Skeletal muscle tissue (tissue), 4 donors: ENCODE measurements around the gene CENPT. TPM values are rescaled to one million over a fixed set of nuclear protein-coding genes. Genes with fewer than 3 reads are reported as not detected.
A peak's percentile ranks its signal among the peaks of the same experiment; 100 is the strongest.

Experiments used
- H3K27ac ChIP-seq: one replicate; pipeline ENCODE4 v1.7.0; 2013; ENCODE audit warnings: mild to moderate bottlenecking, low read depth, low read length, inconsistent platforms
- H3K27me3 ChIP-seq, 3 donors: one replicate each; pipeline ENCODE4 v1.7.0; 2013; ENCODE audit warnings: low read length in 3 of 3; ENCODE audit not compliant: control insufficient read depth in 3 of 3, insufficient read depth in 3 of 3
- H3K36me3 ChIP-seq, 3 donors: one replicate each; pipeline ENCODE4 v1.7.0; 2013; ENCODE audit warnings: low read length in 3 of 3; ENCODE audit not compliant: control insufficient read depth in 3 of 3, insufficient read depth in 3 of 3
- H3K4me1 ChIP-seq, 3 donors: one replicate each; pipeline ENCODE4 v1.7.0; 2013; ENCODE audit warnings: low read length in 3 of 3, mild to moderate bottlenecking in 3 of 3; ENCODE audit not compliant: control insufficient read depth in 3 of 3, insufficient read depth in 3 of 3
- H3K4me3 ChIP-seq, 3 donors: one replicate each; pipeline ENCODE4 v1.7.0; 2013; ENCODE audit warnings: low read length in 3 of 3
- H3K9ac ChIP-seq, 3 donors: one replicate each; pipeline ENCODE4 v1.7.0; 2013; ENCODE audit warnings: low read length in 3 of 3, mild to moderate bottlenecking in 3 of 3, moderate library complexity in 2 of 3, low read depth in 1 of 3
- H3K9me3 ChIP-seq, 3 donors: one replicate each; pipeline ENCODE4 v1.7.0; 2013; ENCODE audit warnings: low read length in 3 of 3; ENCODE audit not compliant: control insufficient read depth in 3 of 3
- total RNA-seq: library from RNA; depleted of rRNA; stranded (reverse); fragments of >200 nt; gene quantifications from one replicate; pipeline ENCODE4 v1.2.3, GENCODE V29; 2014
- donor health status: Osteomylitis.

CENPT gene
- total RNA-seq, 1 donor from 2014 or later = 14.6 TPM

DNA sequence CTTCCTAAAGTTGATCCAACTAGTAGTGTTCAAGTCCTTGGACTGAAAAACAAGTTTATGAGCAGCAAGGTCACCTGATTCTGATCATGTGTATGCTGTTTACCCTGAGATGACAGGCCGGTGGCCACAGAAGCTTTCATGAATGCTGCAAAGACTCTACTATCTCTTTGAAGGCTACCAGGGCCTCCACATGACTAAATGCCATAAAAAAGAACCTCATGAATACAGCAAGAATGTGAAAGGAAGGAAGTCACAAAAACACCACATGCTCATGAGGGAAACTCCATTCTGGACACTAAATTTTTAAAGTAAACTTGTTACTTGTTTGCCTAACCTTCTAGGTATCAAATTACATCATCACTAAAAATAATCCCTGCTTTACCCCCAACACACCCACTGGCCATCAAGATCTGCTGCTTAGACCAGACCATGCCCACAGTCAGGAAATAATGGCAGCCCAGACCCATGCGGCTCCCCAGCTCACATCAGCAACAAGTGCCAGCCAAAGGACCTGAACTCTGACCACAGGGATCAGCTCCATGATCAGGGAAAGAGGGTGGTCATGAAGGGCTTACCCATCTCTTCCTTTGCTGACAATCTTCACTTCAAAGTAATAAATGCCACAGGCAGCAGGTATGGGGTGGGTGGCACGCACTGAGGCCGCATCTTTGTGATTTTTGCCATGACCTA is 42.5 kb downstream of the CENPT start:
- Histone ChIP-seq H3K27me3 (no peaks in the 10 kb centered on the region), H3K4me3 (peak overlapping the region; percentile 84 to 99 (median 97)), H3K9ac (peak overlapping the region; percentile 97 to 100 (median 99)), H3K4me1 (peaks cover 33 to 53% (median 34%) of the 10 kb centered on the region in 3 donors), H3K27ac (peak overlapping the region; percentile 96), H3K9me3 (no peaks in the 10 kb centered on the region), H3K36me3 (peaks cover 9 to 23% (median 20%) of the 10 kb centered on the region in 3 donors)

DNA sequence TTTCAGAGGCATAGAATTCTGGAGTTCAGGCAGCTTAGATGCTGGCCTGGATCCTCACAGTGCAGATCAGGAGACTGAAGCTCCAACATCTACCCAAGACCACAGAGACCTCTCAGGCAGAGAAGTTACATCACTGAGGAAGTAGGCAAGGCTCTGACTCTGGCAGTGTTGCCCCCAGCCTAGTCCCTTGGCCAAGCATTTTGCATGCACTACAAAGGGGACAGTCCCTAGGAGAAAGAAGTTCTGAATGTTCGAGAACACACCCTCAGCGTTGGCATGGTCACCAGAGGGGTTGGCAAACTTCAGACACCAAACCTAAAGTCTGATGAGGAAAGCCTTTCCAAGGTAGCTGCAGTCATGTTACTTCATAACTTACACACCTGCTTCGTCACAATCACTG is 43.6 kb downstream of the CENPT start:
- Histone ChIP-seq H3K4me1 (peaks cover 39 to 60% (median 41%) of the 10 kb centered on the region in 3 donors), H3K9me3 (no peaks in the 10 kb centered on the region), H3K4me3 (no peak overlapping the region), H3K9ac (no peak overlapping the region), H3K36me3 (peaks cover 9 to 23% (median 20%) of the 10 kb centered on the region in 3 donors), H3K27ac (peak overlapping the region; percentile 96), H3K27me3 (no peaks in the 10 kb centered on the region)

DNA sequence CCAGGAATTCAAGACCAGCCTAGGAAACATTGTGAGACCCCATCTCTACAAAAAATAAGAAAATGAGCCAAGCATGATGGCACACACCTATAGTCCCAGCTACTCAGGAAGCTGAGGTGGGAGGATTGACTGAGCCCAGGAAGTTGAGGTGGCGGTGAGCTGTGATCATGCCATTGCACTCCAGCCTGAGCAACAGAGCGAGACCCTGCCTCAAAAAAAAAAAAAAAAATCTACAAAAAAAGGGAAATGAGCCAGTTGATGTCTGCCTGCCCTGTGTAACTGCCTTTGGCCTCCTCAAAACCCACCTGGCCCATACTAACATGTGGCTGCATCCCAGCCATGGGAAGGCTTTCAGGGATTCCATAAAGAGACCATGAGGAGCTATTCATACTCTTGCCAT is 45.6 kb downstream of the CENPT start:
- Histone ChIP-seq H3K4me3 (no peak overlapping the region), H3K9ac (peak overlapping the region in 1 of 3 donors; percentile 11), H3K27me3 (no peaks in the 10 kb centered on the region), H3K36me3 (peaks cover 13 to 23% (median 20%) of the 10 kb centered on the region in 3 donors), H3K27ac (peak overlapping the region; percentile 91), H3K4me1 (peaks cover 34 to 63% (median 46%) of the 10 kb centered on the region in 3 donors), H3K9me3 (no peaks in the 10 kb centered on the region)

DNA sequence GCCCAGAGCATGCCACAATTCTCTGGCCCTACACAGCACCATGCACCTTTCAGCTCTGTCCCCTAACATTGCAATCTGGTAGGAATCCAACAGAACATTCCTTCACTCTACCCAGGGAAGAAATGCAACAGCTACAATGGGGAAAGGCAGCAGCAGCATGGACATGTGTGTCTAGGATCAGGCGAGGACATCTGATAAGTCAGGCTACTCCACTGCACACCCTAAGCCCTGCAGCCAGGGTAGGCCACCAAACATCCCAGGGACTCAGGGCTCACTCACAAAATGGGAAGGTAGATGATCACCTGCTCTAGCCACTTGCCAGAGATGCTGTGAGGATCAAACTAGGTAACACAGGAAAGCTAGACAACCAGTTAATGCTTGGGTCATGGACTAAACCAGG is 46.3 kb downstream of the CENPT start:
- Histone ChIP-seq H3K9me3 (no peaks in the 10 kb centered on the region), H3K4me1 (peaks cover 36 to 69% (median 49%) of the 10 kb centered on the region in 3 donors), H3K36me3 (peaks cover 13 to 23% (median 20%) of the 10 kb centered on the region in 3 donors), H3K4me3 (peak overlapping the region in 1 of 3 donors; percentile 29), H3K27me3 (no peaks in the 10 kb centered on the region), H3K27ac (peak overlapping the region; percentile 91), H3K9ac (peak overlapping the region in 1 of 3 donors; percentile 11)

DNA sequence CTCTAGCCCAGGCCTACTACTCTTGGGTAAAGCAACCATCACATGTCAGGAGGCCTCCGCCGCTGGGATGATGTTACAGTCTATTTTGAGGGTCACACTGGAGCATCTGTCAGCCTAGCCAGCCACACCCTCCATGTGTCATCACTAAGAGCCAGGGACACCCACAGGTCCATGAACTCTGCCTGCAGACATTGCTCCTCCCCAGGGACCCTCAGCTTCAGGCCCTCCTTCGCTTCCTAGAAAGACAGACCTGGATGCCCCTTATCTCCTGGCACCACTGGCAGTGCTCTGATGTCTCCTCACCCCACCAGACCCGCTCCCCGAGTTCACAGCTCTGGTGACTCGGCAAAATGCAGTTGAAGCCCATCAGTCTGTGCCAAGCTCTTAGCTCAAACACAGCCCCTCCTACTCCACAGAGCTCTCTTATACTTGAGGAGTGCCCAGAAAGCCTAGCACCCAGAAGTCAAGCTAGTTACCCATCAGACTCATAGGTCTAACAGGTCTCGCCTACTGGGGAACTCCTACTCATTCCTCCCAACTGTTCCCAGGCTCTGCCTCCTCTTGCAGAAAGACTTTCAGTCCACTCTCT is 47.1 kb downstream of the CENPT start:
- Histone ChIP-seq H3K9ac (peak overlapping the region; percentile 28 to 71 (median 66)), H3K9me3 (no peaks in the 10 kb centered on the region), H3K27me3 (no peaks in the 10 kb centered on the region), H3K36me3 (peaks cover 13 to 23% (median 20%) of the 10 kb centered on the region in 3 donors), H3K27ac (peak overlapping the region; percentile 91), H3K4me3 (peak overlapping the region; percentile 1 to 33 (median 27)), H3K4me1 (peaks cover 30 to 62% (median 45%) of the 10 kb centered on the region in 3 donors)

DNA sequence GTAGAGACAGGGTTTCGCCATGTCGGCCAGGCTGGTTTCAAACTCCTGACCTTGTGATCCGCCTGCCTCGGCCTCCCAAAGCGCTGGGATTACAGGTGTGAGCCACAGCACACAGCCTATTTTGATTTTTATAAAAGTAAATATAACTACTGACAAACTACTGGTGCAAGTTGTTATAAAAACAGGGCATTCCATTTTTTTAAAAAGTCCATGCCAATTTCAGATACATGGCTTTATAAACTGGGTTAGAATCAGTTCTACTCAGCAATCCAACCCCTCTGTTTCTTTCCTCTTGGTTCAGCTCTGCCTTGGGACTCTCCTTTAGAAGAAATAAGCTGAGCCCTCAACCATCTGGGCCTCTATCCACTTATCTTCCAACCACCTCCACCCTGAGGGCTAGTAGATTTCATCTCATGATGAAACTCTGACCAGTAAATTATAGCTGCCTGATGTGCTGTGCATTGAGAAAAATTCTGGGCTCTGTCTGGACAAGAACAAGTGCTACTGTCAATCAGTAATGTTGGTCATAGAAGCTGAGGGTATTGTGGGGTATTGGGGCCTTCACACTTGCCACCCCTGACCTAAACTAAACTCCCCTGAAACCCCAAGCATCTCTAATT is 51.3 kb downstream of the CENPT start:
- peaks cover 2 to 8% (median 2%) of the 10 kb centered on the region in 3 donors for H3K36me3 ChIP-seq
- H3K4me1 ChIP-seq = peaks cover 19 to 42% (median 32%) of the 10 kb centered on the region in 3 donors

DNA sequence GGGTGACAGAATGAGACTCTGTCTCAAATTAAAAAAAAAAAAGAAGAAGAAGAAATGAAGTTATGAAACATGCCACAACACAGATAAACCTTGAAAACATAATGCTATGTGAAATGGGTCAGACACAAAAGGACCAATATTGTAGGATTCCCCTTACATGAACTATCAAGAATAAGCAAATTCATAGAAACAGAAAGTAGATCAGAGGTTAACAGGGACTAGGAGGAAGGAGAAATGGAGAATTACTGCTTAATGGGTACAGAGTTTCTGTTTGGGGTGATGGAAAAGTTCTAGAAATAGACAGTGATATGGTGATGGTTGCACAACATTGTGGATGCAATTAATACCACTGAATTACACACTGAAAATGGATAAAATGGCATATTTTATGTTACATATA is 57.4 kb downstream of the CENPT start:
- Histone ChIP-seq H3K4me1 (peaks cover 0 to 11% (median 3%) of the 10 kb centered on the region in 3 donors), H3K27me3 (no peaks in the 10 kb centered on the region), H3K36me3 (no peaks in the 10 kb centered on the region), H3K27ac (no peak overlapping the region), H3K9me3 (no peaks in the 10 kb centered on the region), H3K9ac (no peak overlapping the region), H3K4me3 (no peak overlapping the region)

More for the DNA sequence above, 51.3 kb downstream of the CENPT start:
- Histone ChIP-seq H3K9me3 (no peaks in the 10 kb centered on the region), H3K27ac (peak overlapping the region; percentile 7), H3K27me3 (no peaks in the 10 kb centered on the region), H3K4me3 (no peak overlapping the region), H3K9ac (no peak overlapping the region)

DNA sequence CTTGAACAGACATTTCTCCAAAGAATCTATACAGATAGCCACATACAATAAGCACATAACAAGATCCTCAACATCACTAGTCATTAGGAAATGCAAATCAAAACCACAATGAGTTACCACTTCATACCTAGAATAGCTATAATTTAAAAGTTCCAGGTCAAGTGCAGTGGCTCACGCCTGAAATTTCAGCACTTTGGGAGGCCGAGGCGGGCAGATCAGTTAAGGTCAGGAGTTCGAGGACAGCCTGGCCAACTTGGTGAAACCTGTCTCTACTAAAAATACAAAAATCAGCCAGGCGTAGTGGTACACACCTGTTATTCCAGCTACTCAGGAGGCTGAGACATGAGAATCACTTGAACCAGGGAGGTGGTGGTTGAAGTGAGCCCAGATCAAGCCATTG is 61.0 kb downstream of the CENPT start:
- Histone ChIP-seq H3K27me3 (no peaks in the 10 kb centered on the region), H3K36me3 (no peaks in the 10 kb centered on the region), H3K9ac (no peak overlapping the region), H3K4me3 (no peak overlapping the region), H3K27ac (no peak overlapping the region), H3K4me1 (peaks cover 10 to 21% (median 16%) of the 10 kb centered on the region in 3 donors), H3K9me3 (no peaks in the 10 kb centered on the region)

DNA sequence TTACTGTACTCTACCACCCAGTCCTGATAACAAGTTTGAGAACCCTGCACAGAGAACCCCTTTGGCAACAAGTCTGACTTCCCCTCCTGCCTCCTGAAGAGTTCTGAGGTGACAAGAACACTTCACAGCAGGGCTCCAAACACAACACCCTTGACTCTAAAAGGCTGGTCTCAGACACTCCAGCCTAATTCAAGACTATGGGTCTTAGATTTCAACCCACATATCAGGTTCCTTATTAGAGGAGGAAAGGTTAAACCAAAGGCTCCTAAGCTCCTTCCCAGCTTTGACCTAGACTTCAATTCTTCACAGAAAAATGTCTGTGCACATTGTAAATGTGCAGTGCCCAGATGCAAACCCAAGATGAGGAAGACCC is 64.2 kb downstream of the CENPT start:
- Histone ChIP-seq H3K36me3 (no peaks in the 10 kb centered on the region), H3K9ac (peak overlapping the region in 1 of 3 donors; percentile 33), H3K4me3 (no peak overlapping the region), H3K27me3 (no peaks in the 10 kb centered on the region), H3K9me3 (no peaks in the 10 kb centered on the region), H3K4me1 (peaks cover 14 to 30% (median 30%) of the 10 kb centered on the region in 3 donors), H3K27ac (no peak overlapping the region)
